Measurements from ENCODE around the gene UBAP2L.
A peak's percentile ranks its signal among the peaks of the same experiment; 100 is the strongest.

The UBAP2L gene, protein sequence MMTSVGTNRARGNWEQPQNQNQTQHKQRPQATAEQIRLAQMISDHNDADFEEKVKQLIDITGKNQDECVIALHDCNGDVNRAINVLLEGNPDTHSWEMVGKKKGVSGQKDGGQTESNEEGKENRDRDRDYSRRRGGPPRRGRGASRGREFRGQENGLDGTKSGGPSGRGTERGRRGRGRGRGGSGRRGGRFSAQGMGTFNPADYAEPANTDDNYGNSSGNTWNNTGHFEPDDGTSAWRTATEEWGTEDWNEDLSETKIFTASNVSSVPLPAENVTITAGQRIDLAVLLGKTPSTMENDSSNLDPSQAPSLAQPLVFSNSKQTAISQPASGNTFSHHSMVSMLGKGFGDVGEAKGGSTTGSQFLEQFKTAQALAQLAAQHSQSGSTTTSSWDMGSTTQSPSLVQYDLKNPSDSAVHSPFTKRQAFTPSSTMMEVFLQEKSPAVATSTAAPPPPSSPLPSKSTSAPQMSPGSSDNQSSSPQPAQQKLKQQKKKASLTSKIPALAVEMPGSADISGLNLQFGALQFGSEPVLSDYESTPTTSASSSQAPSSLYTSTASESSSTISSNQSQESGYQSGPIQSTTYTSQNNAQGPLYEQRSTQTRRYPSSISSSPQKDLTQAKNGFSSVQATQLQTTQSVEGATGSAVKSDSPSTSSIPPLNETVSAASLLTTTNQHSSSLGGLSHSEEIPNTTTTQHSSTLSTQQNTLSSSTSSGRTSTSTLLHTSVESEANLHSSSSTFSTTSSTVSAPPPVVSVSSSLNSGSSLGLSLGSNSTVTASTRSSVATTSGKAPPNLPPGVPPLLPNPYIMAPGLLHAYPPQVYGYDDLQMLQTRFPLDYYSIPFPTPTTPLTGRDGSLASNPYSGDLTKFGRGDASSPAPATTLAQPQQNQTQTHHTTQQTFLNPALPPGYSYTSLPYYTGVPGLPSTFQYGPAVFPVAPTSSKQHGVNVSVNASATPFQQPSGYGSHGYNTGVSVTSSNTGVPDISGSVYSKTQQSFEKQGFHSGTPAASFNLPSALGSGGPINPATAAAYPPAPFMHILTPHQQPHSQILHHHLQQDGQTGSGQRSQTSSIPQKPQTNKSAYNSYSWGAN

DNA sequence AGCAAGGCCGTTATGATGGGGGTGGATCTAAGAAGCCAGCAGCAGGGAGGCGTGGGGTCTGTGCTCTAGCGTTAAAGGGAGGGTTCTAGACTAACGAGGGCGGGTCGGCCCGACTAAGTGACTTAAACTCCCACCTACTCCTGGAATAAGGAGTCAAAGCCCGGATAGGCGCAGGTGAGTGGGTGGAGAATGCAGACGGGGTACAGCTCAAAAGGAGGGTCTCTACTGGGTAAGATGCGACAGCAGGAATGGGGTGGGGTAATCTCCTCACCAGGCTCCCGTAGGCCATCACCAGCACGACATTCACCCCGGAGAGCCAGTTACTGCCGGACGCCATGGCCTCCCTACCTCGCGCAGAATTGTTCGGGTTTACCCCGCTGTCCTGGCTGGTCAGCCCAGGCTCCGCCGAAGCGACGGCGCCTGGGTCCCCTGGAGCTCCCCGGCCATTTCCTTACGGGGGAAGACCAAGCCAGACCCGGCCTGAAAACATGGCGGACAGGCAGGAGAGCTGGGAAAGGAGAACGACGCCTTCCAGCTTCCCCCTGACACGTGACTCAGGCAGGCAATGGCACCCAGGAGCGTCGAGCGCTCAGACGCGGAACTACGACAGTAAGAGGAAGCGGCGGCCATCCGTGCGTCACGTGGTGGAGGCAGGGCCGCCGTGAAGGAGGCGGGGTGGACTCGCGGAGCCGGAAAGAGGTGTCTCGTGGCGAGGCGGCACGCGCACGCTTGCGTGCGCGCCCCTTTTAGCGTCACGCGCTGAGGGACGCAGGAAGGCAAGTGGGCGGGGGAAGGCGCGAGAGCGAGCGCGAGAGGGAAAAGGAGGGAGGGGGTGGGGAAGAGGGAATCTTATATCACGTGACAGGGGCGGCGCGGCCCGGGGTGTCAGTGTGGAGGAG is at the start of gene UBAP2L:
TSS of gene UBAP2L (plus strand) at position 885 of the 899 bp plus-strand sequence. CDS start 4,169 bp downstream, outside the sequence.
- DNase-seq (ENCODE audit: low read depth in 2 of 2) = peak; percentile 95 to 98

- DNase-seq (ENCODE audit: low read depth in 2 of 2) = no peak
Measured at GRCh38 chr1:154171223-154171583, 49.6 kb upstream of the UBAP2L start.

GRCh38 chr1:154171880-154172279 is 48.9 kb upstream of the UBAP2L start:
- DNase-seq (ENCODE audit: low read depth in 2 of 2) = no peak

DNA sequence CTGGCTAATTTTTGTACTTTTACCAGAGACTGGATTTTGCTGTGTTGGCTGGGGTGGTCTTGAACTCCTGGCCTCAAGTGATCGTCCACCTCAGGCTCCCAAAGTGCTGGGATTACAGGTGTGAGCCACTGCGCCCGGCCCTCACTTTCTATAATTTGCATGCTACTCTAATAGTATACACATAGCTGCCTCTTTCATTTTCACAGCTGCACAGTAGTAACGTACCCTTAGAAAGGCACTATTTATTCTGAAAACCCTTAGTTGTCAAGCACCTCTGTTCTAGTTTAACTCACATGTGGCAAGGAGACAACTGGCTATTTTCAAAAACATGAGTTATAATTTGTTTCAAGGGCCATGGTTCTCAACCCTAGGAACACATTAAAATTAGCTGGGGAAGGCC is 46.1 kb upstream of the UBAP2L start:
- no peak for DNase-seq (ENCODE audit: low read depth in 2 of 2)

GRCh38 chr1:154176337-154176736 is 44.4 kb upstream of the UBAP2L start:
- no peak for DNase-seq (ENCODE audit: low read depth in 2 of 2)

DNA sequence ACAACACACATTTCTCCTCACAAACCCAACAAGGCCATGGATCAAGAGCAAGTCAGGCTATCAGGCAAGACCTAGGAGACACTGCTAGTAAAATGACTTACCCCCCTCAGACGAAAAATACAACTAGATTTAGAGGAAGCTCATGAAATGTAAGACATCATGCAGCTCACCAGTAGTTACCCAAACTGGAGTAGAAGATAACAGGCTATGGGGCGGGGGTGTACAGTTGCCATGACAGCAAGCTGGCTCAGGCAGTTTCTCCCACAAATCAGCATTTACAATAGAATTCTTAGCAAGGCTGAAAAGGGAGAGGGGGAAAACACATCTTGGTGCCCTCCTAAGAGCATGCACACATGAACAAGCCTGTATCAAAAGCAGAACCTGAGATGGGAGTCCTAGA is 42.7 kb upstream of the UBAP2L start:
- no peak for DNase-seq (ENCODE audit: low read depth in 2 of 2)

DNA sequence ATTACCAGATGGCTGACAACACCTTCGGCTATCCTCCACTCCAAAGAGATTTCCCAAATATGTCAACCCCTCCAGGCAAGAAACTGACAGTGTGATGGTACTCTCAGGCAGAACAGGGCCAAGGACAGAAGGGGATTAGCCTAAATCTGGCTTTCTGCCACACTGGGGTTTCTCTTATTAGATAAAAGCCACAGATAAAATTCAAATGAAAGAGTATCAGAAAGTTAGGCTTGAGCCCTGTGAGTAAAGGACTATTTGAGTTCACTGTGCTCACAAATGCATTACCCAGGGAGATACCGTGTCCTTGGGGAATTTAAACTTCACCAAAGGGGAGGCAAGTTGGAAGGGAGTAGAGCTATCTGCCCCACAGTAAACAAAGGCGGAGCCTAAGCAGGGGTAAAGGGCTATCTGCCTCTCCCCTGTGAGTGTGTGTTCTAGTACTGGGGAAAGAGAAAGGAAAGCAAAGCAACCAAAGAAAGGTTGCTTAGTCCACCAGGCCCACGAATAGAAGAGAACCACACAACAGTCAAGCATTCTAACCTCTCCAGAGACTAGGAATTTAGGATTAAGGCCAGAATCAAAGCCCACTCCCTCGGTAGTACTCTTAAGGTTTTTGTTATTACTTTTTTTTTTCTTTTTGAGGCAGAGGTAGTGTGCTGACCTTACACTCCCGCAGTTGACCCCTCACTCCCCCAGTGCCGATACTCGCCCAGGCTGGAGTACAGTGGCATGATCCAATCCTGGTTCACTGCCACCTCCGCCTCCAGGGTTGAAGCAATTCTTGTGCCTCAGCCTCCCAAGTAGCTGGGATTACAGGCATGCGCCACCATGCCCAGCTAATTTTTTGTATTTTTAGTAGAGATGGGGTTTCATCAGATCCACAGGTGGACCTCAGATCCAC is 41.6 kb upstream of the UBAP2L start:
- DNase-seq (ENCODE audit: low read depth in 2 of 2) = no peak

- no peak for DNase-seq (ENCODE audit: low read depth in 2 of 2)
Measured at GRCh38 chr1:154179946-154180687, 40.6 kb upstream of the UBAP2L start.

GRCh38 chr1:154181944-154182343 is 38.8 kb upstream of the UBAP2L start:
- DNase-seq (ENCODE audit: low read depth in 2 of 2) = no peak

GRCh38 chr1:154182344-154183045 is 38.3 kb upstream of the UBAP2L start:
- peak; percentile 65 to 81 for DNase-seq (ENCODE audit: low read depth in 2 of 2)

GRCh38 chr1:154183046-154183915 is 37.5 kb upstream of the UBAP2L start:
- peak; percentile 94 to 96 for DNase-seq (ENCODE audit: low read depth in 2 of 2)

- peak; percentile 60 to 69 for DNase-seq (ENCODE audit: low read depth in 2 of 2)
Measured at GRCh38 chr1:154186177-154186576, 34.6 kb upstream of the UBAP2L start.

DNA sequence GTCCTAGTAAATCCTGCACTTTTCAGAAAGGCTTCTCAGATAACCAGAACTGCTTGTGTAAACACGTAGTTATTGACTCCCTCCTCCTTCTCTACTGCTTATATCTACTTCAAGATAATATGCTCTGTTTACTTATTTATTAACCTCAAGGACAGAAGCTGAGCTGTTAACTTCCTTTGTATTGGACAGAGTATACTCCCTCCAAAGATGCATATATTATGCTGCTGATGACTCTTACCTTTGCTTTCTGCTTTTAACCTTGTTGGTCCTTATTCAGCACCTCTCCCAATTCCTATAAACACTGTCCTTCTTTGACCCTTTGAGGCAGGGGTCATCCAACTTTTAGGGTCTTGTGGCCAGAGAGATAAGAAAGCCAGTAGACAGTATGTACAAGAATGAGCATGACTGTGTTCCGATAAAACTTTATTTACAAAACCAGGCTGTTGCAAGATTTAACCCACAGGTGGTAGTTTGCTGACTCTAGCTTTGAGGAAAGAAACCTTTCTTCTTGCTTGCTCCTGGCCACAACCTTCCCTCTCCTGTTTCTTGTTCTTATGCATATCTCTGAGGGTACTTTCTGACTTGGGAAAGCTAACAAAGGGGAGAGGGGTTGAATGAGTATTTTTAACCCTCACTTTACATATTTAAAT is 33.8 kb upstream of the UBAP2L start:
- DNase-seq (ENCODE audit: low read depth in 2 of 2) = no peak

DNA sequence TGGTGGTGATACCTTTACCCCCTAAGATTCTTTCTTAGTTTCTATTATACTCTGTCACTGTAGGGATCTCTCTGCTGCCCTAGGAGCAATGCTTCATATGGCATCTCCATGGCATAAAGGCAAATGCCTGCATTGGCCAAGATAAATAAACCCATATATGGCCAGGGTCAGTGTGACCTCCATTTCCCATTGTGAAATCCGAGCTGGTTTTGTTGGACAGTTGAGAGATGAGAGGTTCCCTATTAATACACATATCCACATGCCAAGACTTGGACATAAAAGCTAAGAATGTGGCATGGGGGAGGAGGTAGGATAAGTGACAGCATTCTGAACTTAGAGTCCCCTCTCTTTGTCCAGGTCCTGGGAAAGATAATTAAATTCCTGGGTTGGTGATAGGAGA is 30.2 kb upstream of the UBAP2L start:
- no peak for DNase-seq (ENCODE audit: low read depth in 2 of 2)

DNA sequence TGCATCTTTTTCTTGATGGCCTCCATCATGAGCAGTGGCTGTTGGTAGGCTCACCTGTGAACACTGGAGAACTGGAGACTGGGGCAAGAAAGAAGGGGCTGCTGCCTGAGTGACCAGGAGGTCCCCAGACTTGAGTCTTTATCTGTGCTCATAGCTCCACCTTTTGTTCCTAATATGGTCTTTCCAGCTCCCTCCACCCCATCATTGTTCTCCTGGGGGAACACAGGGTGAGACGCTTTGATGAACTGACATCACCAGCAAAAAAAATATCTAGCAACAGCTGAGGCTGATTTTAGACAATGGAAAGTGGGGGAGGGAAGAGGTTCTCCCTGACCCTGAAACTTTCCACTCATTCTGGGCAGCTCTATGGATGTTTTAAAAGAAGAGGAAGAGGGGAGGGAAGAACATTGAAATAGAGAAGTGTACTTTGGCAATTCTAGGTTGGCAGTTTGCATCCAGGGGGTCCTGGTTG is 28.7 kb upstream of the UBAP2L start, which contains the start of gene TPM3:
TSS of gene TPM3 (minus strand) at position 111 of the 472 bp plus-strand sequence. CDS start at position 29, 82 bp downstream.
- DNase-seq (ENCODE audit: low read depth in 2 of 2) = no peak

DNA sequence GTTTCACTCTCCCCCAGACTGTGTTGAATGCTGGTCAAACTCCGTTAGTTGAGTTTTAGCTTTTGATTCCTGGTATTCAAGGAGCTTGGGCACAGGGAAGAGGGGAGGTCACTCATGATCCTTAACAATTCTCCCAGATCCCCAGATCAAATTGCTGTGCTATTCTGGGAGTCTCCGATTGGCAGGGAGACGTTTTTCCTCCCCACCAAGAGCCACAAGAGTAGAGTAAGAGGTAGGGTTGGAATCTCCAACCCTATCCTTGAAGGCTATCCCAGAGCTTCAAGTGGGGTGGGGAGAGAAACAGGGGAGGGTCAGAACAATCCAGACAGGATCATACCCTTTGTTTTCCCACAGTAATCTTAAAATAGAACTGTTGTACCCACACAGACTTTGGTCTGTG is 28.3 kb upstream of the UBAP2L start:
- no peak for DNase-seq (ENCODE audit: low read depth in 2 of 2)

GRCh38 chr1:154193821-154194220 is 26.9 kb upstream of the UBAP2L start:
- DNase-seq (ENCODE audit: low read depth in 2 of 2) = no peak
